Neutrophil (primary cell): ENCODE data around the gene ZFP1.

Experiments used
- H3K27ac ChIP-seq: fragments of 200-600 bp; sonication (generic); 2 replicates; pipeline ENCODE4 v1.5.1; 2016; ENCODE audit warnings: mild to moderate bottlenecking, moderate library complexity
- H3K27me3 ChIP-seq: fragments of 200-600 bp; sonication (generic); 2 replicates; pipeline ENCODE4 v1.6.0; 2016; ENCODE audit warnings: mild to moderate bottlenecking
- H3K36me3 ChIP-seq: fragments of 200-600 bp; sonication (generic); 2 replicates; pipeline ENCODE4 v1.5.1; 2017
- H3K4me1 ChIP-seq, 2 experiments: fragments of 200-600 bp in 1 of 2; sonication (generic) in 1 of 2; 1 replicate in 1 of 2; 2 replicates in 1 of 2; pipeline versions ENCODE4 v1.5.1 to v1.6.1; 2013 to 2016; ENCODE audit warnings: low read depth in 1 of 2, low read length in 1 of 2, mild to moderate bottlenecking in 1 of 2, moderate library complexity in 1 of 2; ENCODE audit not compliant: control insufficient read depth in 1 of 2, insufficient read depth in 1 of 2
- H3K4me3 ChIP-seq, 2 experiments: fragments of 200-600 bp in 1 of 2; sonication (generic) in 1 of 2; 1 replicate in 1 of 2; 2 replicates in 1 of 2; pipeline ENCODE4 v1.5.1; 2013 to 2016; ENCODE audit warnings: low read depth in 1 of 2, low read length in 1 of 2, mild to moderate bottlenecking in 1 of 2, moderate library complexity in 1 of 2
- H3K9me3 ChIP-seq: fragments of 200-600 bp; sonication (generic); 2 replicates; pipeline ENCODE4 v1.5.1; 2016
- TF ChIP-seq, protein P1 (sequence below): fragments of 200-600 bp; sonication (generic); IDR thresholded peaks from 2 replicates; pipeline ENCODE4 v1.5.1; 2016; ENCODE audit warnings: antibody characterized with exemption

ZFP1 gene

DNA sequence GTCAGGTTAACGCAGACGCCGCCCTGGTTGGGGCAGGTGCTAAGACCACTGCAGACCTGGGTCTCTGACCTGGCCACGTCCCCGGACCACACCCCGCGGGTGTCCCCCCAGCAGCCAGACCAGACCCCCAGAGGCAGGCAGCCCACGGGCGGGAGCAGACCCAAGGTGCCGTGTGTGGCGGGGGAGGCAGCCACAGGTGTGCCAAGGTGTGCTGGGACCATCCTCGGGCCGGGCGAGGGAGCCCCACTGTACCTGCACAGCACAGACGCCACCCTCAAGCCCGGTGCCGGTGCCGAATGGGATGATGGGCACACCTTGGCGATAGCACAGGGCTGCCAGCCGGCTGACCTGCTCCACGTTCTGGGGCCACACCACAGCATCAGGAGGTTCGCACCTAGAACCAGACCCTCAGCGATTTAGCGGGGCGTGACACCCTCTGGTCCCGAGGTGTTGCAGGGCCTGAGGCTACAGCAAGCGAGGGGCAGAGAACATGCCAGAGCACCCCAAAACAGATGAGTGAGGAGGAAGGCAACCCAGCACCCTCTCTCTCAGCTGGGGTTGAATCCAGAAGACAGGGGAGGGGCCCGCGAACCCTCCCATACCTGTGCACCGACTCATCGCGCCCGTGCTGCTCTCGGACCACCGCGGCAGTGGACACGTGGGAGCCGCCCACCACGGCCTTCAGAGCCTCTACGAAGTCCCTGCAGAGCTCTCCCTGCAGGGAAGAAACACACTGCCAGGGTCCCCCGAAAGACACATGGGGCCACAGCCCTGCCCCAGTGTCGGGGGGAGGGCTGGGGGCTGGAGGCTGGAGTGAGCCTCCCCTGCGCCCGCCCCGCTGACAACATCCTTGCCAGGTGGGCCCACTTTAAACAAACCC lies 33.1 kb upstream of the ZFP1 start:
- H3K4me1 ChIP-seq, result peaks cover 24 to 43% of the 10 kb centered on the region in 2 experiments
- TF ChIP-seq, protein P1, sequence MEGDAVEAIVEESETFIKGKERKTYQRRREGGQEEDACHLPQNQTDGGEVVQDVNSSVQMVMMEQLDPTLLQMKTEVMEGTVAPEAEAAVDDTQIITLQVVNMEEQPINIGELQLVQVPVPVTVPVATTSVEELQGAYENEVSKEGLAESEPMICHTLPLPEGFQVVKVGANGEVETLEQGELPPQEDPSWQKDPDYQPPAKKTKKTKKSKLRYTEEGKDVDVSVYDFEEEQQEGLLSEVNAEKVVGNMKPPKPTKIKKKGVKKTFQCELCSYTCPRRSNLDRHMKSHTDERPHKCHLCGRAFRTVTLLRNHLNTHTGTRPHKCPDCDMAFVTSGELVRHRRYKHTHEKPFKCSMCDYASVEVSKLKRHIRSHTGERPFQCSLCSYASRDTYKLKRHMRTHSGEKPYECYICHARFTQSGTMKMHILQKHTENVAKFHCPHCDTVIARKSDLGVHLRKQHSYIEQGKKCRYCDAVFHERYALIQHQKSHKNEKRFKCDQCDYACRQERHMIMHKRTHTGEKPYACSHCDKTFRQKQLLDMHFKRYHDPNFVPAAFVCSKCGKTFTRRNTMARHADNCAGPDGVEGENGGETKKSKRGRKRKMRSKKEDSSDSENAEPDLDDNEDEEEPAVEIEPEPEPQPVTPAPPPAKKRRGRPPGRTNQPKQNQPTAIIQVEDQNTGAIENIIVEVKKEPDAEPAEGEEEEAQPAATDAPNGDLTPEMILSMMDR, result no peak
- peaks cover 23% of the 10 kb centered on the region for H3K27me3 ChIP-seq
- H3K36me3 ChIP-seq, result no peaks in the 10 kb centered on the region
- no peak overlapping the region for H3K27ac ChIP-seq
- no peaks in the 10 kb centered on the region for H3K9me3 ChIP-seq
- H3K4me3 ChIP-seq, result no peak overlapping the region

GRCh38 chr16:75116081-75116910 lies 32.0 kb upstream of the ZFP1 start, which contains the start of gene LDHD:
Gene LDHD, minus strand, starts transcription at chr16:75116780. Its CDS starts 60 bp downstream, at chr16:75116720.
- H3K27me3 ChIP-seq, result peaks cover 23% of the 10 kb centered on the region
- H3K4me3 ChIP-seq, result no peak within 1 kb of the TSS
- peaks cover 16 to 32% of the 10 kb centered on the region in 2 experiments for H3K4me1 ChIP-seq
- no peaks in the 10 kb centered on the region for H3K36me3 ChIP-seq
- no peaks in the 10 kb centered on the region for H3K9me3 ChIP-seq
- H3K27ac ChIP-seq, result no peak within 1 kb of the TSS
- TF ChIP-seq, protein P1, result no peak

- Histone ChIP-seq H3K36me3 (no peaks in the 10 kb centered on the region), H3K4me1 (peaks cover 10 to 26% of the 10 kb centered on the region in 2 experiments), H3K27me3 (peaks cover 21% of the 10 kb centered on the region), H3K27ac (no peak overlapping the region), H3K4me3 (no peak overlapping the region), H3K9me3 (peaks cover 5% of the 10 kb centered on the region)
- TF ChIP-seq, protein P1, result no peak
These were observed 31.4 kb upstream of the ZFP1 start for GRCh38 chr16:75116911-75117245.

GRCh38 chr16:75118943-75119539 lies 29.3 kb upstream of the ZFP1 start:
- TF ChIP-seq, protein P1, result no peak
- Histone ChIP-seq H3K4me3 (no peak overlapping the region), H3K27me3 (no peaks in the 10 kb centered on the region), H3K4me1 (peaks cover 0 to 10% of the 10 kb centered on the region in 2 experiments), H3K36me3 (no peaks in the 10 kb centered on the region), H3K27ac (no peak overlapping the region), H3K9me3 (peaks cover 9% of the 10 kb centered on the region)

DNA sequence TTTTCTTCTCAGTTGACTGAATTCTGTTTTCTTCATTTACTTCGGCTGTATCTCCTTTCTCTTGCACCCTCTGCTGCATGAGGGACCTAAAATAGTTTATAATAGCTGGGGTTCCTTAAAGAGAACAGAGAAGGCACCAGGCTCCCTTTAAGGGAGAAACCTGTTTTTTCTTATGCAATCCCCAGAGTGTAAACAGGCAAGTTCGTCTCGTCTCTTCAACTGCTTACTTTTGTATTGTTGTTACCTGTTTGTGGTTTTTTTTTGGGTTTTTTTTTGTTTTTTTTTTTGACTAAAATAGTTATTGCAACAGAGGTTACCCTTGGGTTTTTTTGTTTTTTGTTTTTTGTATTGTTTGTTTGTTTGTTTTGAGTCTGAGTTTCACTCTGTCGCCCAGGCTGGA lies 28.1 kb upstream of the ZFP1 start:
- H3K4me3 ChIP-seq, result no peak overlapping the region
- TF ChIP-seq, protein P1, result no peak
- H3K4me1 ChIP-seq, result peaks cover 0 to 10% of the 10 kb centered on the region in 2 experiments
- no peaks in the 10 kb centered on the region for H3K36me3 ChIP-seq
- H3K27ac ChIP-seq, result no peak overlapping the region
- no peaks in the 10 kb centered on the region for H3K27me3 ChIP-seq
- peaks cover 9% of the 10 kb centered on the region for H3K9me3 ChIP-seq
